HuH-7.5 (cell line): ENCODE measurements around the gene INPP5F.
A peak's percentile ranks its signal among the peaks of the same experiment; 100 is the strongest.

ENCODE experiments used
- DNase-seq: peaks from one replicate; pipeline ENCODE4 v3.0.0; 2011; ENCODE audit warnings: low spot score

Gene INPP5F, protein sequence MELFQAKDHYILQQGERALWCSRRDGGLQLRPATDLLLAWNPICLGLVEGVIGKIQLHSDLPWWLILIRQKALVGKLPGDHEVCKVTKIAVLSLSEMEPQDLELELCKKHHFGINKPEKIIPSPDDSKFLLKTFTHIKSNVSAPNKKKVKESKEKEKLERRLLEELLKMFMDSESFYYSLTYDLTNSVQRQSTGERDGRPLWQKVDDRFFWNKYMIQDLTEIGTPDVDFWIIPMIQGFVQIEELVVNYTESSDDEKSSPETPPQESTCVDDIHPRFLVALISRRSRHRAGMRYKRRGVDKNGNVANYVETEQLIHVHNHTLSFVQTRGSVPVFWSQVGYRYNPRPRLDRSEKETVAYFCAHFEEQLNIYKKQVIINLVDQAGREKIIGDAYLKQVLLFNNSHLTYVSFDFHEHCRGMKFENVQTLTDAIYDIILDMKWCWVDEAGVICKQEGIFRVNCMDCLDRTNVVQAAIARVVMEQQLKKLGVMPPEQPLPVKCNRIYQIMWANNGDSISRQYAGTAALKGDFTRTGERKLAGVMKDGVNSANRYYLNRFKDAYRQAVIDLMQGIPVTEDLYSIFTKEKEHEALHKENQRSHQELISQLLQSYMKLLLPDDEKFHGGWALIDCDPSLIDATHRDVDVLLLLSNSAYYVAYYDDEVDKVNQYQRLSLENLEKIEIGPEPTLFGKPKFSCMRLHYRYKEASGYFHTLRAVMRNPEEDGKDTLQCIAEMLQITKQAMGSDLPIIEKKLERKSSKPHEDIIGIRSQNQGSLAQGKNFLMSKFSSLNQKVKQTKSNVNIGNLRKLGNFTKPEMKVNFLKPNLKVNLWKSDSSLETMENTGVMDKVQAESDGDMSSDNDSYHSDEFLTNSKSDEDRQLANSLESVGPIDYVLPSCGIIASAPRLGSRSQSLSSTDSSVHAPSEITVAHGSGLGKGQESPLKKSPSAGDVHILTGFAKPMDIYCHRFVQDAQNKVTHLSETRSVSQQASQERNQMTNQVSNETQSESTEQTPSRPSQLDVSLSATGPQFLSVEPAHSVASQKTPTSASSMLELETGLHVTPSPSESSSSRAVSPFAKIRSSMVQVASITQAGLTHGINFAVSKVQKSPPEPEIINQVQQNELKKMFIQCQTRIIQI

DNA sequence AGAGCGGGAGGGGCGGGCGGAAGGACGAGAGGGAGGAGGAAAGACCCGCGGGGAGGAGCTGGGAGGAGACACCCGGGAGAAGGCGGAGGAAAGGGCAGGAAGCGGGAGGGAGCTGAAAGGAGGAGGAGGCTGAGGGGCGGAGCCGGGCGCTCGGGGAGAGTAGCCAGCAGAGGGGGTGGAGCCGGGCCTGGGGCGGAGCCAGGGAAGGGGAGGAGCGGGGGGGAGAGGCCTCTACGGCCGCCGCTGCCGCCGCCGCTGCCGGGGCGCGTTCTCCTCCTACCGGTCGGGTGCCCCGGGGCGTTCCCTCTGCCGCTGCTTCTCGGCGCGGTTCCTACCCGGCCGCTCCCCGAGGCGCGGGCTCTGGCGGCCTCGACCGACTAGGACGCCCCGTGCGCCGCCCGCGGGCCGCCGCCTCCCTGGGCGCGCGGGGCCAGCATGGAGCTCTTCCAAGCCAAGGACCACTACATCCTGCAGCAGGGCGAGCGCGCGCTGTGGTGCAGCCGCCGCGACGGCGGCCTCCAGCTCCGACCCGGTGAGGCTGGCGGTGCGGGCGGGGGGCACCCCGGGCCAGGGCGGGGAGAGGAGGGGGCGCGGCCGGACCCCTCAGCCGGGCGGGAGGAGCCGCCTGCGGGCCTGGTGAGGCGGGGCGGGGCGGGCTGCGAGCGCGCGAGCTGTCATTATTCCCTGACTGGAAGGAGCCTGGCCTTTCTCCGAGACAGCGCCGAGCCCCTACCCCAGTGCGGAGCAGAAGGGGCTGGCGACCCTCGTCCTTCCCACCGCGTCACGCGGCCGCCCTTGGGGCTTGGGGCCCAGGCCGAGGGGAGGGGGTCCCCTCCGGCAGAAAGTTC is at the start of gene INPP5F:
Gene INPP5F (plus strand): TSS at position 223 of the 848 bp plus-strand sequence. CDS start 213 bp downstream, at position 436.
- DNase-seq = peak; percentile 96

DNA sequence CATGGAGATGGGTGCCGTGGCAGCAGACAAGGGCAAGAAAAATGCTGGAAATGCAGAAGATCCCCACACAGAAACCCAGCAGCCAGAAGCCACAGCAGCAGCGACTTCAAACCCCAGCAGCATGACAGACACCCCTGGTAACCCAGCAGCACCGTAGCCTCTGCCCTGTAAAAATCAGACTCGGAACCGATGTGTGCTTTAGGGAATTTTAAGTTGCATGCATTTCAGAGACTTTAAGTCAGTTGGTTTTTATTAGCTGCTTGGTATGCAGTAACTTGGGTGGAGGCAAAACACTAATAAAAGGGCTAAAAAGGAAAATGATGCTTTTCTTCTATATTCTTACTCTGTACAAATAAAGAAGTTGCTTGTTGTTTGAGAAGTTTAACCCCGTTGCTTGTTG is 48.7 kb upstream of the INPP5F start:
- DNase-seq = no peak

DNA sequence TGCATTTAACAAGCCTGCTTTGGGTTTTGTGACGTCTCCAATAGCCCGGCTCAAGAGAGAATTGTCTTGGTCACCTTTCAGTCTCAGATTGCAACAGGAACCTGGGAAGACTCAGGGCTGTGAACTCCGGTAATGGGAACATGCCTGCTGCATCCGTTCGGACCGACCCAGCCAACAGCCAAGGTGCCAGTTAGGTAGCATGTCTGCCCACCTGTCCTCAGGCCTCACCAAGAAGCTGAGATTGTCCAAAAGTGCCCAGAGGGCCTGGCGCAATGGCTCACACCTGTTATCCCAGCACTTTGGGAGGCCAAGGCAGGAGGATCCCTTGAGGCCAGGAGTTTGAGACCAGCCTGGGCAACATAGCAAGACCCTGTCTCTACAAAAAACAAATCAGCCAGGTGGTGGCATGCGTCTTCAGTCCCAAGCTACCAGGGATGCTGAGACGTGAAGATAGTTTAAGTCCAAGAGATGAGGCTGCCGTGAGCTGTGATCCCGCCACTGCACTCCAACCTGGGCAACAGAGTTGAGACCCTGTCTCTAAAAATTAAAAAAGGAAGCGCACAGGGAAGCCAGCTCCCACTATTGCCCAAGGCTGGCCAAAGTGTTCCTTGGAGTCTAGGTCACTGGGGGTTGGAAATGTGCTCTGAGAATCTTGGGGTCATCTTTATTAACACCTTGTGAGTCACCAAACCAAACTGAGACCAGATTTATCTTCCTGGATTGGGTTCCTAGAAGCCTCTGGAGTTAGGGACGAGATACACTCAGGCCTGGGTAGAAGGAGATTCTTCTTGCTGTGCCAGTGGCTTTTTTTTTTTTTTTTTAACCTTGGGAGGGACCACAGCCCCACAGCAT is 47.7 kb upstream of the INPP5F start:
- no peak for DNase-seq

DNA sequence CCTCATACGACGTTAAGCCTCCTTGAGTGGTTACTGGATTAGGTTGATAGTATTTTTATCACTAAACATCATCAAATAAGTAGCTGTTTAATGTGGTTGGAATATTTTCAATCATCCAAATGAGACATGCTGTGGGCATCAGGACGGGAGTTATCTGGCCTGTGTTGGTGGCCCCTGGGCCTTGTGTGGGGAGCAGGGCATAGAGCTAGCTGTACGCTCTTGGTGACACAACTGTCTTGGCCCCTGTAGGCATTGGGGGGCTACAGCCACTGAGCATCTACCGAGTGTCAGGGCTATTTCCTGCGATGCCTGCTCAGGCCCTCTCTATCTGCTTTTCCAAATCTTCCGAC is 46.4 kb upstream of the INPP5F start:
- DNase-seq = no peak

DNA sequence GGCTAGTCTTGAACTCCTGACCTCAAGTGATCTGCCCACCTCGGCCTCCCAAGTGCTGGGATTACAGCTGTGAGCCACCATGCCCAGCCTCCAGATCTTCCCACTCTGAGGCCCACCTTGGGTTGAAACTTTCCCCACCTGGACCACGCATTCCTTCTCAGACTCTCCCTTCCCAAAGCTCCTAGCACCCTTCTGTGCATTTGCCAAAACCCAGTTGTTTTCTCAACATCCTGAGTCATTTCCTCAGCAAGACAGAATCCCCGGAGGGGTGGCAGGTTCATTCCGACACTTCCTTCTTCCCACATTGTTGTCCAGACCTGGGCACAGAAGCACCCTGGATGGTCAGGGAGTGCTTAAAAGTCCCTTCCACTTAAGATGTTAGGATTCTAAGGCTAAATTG is 45.8 kb upstream of the INPP5F start:
- DNase-seq = no peak

DNA sequence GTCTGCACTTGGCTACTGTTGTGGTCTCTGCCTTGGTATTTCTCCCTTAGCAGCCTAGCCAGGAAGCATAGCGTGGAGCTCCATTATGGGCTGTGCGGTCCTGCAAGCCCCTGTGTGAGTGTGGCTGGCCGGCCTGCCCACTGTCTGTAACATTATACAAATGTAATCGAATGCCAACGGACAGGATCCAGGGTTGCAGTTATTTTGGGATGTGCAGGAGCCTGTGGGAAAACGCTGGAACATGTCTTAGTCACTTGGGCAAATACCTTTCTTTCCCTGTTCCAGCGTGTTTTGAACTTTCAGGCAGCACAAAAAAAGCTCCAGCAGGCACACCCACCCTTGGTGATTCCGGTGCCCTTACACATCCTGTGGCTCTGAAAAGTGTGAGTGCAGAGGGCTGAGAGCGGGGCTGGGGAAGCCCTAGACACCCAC is 45.2 kb upstream of the INPP5F start:
- DNase-seq = no peak

DNA sequence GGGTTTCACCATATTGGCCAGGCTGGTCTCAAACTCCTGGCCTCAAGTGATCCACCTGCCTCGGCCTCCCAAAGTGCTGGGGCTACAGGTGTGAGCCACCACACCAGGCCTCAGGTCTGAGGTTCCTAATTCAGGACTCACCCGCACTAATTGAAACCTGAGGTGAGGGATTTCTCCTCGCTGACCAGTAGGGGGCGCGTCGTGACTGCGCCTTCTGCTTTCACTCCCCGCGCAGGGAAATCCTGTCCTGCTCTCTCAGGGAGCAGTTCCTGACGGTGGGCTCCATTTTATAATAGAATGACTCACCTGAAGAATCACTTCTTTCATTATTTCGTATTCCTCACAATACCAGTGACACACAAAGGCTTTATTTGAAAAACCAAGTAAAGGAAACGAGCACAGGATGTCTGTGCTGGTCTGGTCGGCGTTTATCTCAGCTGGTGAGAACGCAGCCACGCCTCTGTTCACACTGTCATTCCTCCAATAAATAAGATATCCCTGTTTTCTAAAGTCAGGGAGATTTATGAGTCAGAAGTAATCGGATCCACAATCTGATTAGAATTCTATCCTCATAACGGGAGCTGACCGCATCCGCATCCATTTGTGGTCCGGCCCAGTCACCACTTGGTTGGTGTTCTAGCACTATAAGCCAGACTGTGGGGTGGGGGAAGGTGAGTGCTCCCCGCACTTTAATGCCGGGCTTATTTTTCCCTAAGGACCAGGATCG is 39.2 kb upstream of the INPP5F start:
- peak; percentile 62 for DNase-seq

DNA sequence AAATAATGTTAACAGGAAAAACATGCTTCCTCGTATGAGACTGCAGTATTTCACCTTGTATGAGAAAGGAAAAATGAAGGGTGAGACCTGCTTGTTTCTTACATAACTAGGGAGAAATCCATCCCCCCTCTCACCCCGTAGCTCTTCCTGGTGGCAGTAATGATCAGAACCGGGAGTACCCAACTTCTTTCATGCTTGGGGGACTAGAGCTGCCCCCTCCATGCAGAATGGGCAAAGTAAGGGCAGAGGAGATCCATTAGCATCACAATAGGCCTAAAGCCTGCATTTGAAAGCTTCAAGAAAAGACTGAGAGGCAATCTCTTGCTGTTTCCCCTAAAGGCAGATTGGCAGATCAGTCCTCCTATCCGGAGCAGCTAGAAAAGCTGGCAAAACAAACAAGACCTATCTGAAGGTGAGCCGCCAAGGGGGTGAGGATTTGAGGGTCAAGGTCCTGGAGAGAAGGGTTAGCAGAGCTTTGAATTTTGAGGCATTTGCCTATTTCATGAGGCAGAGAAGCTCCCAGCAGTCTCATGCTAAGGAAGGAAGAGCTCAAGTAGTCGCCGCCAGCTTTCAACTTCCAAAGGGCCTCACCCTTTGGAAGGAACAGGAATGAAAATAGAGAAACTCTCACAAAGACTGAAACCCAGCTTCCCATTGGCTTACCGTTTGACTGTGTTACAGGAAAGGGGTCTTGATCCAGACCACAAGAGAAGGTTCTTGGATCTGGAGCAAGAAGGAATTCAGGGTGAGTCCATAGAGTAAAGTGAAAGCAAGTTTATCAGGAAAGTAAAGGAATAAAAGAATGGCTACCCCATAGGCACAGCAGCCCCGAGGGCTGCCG is 38.4 kb upstream of the INPP5F start:
- no peak for DNase-seq

DNA sequence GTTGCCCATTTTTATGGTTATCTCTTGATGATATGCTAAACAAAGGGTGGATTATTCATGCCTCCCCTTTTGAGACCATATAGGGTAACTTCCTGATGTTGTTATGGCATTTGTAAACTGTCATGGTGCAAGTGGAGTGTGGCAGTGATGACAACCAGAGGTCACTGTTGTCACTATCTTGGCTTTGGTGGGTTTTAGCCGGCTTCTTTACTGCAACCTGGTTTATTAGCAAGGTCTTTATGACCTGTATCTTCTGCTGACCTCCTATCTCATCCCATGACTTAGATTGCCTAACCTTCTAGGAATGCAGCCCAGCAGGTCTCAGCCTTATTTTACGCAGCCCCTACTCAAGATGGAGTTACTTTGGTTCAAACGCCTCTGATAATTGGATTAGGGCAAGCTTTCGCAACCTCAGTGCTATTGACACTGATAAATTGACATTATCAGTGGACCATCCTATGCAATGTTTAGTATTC is 37.8 kb upstream of the INPP5F start:
- no peak for DNase-seq

DNA sequence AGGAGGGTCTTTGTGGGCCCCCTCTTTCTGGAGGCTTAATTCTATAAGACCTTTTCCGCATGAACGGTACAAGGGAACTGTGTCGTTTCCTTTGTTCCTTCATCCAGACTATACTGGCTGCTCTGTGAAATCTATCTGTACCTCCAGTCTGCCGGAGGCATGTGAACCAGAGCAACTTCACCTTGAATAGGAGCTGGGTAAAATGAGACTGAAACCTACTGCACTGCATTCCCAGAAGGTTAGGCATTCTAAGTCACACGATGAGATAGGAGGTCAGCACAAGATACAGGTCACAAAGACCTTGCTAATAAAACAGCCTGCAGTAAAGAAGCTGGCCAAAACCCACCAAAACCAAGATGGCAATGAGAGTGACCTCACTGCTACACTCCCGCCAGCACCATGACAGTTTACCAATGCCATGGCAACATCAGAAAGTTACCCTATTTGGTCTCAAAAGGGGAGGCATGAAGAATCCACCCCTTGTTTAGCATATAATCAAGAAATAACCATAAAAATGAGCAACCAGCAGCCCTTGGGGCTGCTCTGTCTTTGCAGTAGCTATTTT is 36.8 kb upstream of the INPP5F start:
- DNase-seq = no peak

DNA sequence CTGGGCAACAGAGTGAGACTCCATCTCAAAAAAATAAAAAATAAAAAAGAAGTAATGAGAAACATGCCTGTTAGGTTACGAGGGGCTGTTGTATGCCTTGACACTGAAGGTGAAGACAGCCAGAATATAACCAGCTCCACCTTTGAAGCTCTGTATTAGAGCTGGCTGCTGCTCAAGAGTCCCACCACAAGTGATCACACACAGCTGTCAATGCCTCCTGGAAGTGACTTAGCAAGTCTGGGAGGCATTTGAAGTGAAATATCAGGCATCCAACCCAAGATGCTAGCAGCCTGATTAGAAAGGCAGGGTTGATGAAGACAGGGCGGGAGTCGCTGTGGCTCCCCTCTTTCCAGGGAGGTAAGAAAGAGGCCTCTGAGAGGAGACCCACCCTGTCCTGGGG is 34.1 kb upstream of the INPP5F start:
- no peak for DNase-seq

DNA sequence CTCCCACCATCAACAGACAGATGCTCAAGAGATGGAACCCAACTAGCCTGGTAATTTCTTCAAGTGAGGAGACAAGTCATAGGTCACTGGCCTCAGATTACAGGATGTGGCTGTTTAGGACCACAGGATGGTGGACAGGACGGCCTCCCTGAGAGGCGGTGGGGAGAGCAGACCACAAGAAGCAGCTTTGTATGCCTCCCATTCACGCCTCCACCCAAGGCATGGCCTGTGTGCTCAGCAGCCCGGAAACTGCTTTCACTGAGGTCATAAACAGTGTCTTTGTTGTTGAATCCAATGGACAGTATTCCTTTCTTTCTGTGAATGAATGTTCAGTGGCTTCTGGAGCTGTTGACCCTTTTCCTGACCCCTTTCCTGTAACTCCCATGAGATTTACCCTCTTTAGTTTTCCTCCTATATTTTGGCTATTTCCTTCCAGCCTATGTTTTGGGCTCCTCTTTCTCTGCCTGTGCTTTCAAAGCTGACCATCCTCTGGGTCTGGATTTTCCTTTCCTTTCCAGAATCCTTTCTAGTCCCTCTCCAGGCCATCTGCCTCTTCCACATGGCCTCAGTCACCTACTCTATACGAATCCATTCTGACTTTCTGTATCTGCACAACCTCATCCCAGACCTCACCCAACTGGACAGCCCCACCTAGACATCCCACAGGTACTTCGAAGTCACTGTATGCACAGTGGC is 32.4 kb upstream of the INPP5F start:
- no peak for DNase-seq

DNA sequence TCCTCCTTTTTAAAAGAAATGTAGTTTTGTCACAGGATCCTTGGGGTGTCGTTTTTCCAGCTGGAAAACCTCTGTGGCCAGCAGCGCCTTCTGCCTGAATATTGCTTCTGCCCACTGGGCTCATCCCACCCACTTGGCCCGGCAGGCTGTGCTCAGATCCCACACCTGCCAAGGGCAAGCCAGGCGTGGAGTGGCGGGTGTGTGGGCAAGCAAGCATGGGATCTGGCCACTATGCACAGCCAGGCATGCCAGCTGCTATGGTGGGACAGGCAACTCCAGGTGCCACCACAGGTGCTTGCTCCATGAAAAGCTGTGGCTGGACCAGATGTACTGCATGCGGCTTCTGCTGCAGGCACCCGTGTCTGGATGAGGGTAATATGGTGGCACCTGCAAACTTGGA is 31.2 kb upstream of the INPP5F start:
- no peak for DNase-seq

DNA sequence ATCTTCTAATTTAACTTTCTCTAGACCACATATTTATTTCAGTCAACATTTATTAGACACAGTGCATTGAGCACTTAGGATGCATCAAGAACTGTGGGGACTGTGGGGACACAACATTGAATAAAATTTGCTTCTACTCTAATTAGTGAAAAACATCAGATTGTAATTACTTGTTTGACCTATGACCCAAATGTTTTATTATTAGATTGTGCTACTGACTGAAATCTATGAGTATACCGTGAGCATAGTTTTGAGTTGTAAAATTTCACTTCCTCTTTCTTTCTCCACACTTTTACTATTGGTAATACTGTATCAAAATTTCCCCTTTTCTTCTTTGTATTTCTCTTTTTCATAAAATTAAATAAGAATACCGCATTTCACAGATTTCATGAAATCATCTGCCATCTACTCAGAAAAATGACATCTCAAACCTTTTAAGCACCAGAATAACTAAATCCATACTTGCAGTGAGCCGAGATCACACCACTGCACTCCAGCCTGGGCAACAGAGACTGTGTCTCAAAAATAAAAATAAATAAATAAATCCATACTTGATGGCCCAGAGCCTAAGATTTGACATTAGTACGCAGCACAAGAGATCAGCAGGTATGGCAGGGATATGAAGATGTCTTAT is 25.4 kb upstream of the INPP5F start:
- DNase-seq = no peak

DNA sequence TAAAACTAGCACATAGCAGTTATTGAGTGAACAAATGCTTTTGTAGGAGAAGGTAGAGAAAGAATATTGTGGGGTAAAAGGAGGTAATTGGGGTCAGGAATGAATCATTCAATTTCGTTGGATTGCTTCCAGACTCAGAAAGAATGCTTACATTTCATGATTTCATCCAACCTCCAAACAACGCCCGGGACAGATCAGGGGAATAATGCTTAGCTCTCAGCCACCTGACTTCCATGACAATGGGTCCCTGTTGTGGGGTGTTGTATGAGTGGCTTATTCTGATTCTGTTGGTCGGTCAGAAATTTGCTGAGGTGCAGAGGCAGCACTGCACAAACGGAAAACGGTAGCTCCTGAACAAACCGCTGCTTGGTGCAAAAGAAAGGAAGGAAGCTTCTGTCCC is 24.0 kb upstream of the INPP5F start:
- no peak for DNase-seq

DNA sequence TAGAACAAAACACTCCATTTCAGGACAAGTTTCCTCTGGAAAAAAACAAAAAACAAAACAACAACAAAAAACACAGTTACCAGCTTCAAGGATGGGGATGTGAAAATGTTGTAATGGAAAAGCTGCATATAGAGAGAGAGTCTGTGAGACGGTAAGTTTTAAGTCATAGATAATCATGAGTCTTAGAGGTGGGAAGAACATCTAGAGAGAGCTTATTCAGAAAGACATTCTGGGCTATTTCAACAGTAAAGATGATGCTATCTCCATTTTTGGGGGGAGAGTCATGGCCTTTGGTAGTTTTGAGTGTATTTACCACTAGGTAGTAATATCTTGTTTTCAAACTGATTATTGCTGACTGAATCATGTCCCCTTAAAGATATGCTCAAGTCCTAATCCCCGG is 23.3 kb upstream of the INPP5F start:
- DNase-seq = no peak

DNA sequence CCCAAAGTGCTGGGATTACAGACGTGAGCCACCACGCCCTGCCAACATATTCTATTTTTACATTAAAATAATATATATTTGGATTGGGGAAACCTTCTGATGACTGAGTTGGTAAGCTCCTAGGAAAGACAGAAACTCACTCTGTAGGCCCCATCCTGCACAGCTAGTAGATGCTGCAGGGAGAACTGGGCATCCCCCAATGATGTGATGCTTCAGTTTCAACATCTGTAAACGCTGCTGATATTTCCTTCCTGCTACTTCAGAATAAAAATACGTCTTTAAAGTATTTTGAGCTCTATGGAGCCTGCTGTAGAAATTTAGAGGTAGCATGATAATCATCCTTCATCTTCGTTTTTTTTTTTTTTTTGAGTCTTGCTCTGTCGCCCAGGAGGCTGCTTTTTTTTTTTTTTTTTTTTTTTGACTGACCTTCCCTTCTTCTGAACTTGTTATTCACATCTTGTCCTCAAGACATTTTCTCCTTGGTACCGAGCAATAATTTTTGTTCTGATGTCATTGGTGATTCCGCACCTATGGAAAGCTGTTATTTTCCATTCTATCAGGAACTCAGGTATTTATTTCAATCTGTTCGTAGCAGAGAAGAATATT is 21.8 kb upstream of the INPP5F start:
- DNase-seq = no peak
